Mesodermal cell (in vitro differentiated cells): ENCODE data around the gene PCDHGA2.
"Not testable (repeated sequence)": the region's sequence is repeated elsewhere in the genome, so short reads cannot be mapped to it uniquely, and the experiment has no call there.

Experiments used
- H3K27ac ChIP-seq: 2 replicates; pipeline ENCODE4 v1.7.0; 2013; ENCODE audit warnings: mild to moderate bottlenecking, low read depth, low read length, moderate library complexity; ENCODE audit not compliant: severe bottlenecking
- H3K36me3 ChIP-seq: 2 replicates; pipeline ENCODE4 v1.7.1; 2013; ENCODE audit warnings: mild to moderate bottlenecking, low read length, moderate library complexity; ENCODE audit not compliant: control insufficient read depth, insufficient read depth
- H3K4me1 ChIP-seq: one replicate; pipeline ENCODE4 v1.7.1; 2013; ENCODE audit warnings: mild to moderate bottlenecking, low read length; ENCODE audit not compliant: insufficient read depth, control insufficient read depth, poor library complexity, severe bottlenecking
- H3K4me3 ChIP-seq: 2 replicates; pipeline ENCODE4 v1.7.0; 2013; ENCODE audit warnings: low read length, control low read depth, mild to moderate bottlenecking; ENCODE audit not compliant: insufficient read depth, poor library complexity, severe bottlenecking; ENCODE audit errors: extremely low read depth
- H3K9me3 ChIP-seq: 2 replicates; pipeline ENCODE4 v1.7.1; 2013; ENCODE audit warnings: mild to moderate bottlenecking, low read length, moderate library complexity; ENCODE audit not compliant: control insufficient read depth
- WGBS, 2 experiments: methylation state at CpG; one replicate each; pipeline ENCODE4 v1.1.5; 2013; ENCODE audit warnings: missing lambda C conversion rate in 2 of 2; ENCODE audit not compliant: insufficient coverage in 2 of 2; 5-methylcytosine and 5-hydroxymethylcytosine counted together

The PCDHGA2 gene

DNA sequence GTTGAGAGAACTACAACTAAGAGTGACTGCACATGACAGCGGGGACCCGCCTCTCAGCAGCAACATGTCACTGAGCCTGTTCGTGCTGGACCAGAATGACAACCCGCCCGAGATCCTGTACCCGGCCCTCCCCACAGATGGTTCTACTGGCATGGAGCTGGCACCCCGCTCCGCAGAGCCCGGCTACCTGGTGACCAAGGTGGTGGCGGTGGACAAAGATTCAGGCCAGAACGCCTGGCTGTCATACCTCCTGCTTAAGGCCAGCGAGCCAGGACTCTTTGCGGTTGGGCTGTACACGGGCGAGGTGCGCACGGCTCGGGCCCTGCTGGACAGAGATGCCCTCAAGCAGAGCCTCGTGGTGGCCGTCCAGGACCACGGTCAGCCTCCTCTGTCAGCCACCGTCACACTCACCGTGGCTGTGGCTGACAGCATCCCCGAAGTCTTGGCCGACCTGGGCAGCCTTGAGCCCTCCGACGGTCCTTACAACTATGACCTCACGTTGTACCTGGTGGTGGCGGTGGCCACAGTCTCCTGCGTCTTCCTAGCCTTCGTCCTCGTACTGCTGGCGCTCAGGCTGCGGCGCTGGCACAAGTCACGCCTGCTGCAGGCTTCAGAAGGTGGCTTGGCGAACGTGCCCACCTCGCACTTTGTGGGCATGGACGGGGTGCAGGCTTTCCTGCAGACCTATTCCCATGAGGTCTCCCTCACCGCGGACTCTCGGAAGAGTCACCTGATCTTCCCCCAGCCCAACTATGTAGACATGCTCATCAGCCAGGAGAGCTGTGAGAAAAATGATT is 46.1 kb downstream of the PCDHGA2 start:
- Histone ChIP-seq H3K27ac (no peak overlapping the region), H3K36me3 (no peaks in the 10 kb centered on the region), H3K9me3 (peaks cover 31% of the 10 kb centered on the region), H3K4me1 (no peaks in the 10 kb centered on the region), H3K4me3 (no peak overlapping the region)
- 94 to 95% methylated on average over 39 to 43 of the region's 43 CpGs for WGBS, 2 experiments

DNA sequence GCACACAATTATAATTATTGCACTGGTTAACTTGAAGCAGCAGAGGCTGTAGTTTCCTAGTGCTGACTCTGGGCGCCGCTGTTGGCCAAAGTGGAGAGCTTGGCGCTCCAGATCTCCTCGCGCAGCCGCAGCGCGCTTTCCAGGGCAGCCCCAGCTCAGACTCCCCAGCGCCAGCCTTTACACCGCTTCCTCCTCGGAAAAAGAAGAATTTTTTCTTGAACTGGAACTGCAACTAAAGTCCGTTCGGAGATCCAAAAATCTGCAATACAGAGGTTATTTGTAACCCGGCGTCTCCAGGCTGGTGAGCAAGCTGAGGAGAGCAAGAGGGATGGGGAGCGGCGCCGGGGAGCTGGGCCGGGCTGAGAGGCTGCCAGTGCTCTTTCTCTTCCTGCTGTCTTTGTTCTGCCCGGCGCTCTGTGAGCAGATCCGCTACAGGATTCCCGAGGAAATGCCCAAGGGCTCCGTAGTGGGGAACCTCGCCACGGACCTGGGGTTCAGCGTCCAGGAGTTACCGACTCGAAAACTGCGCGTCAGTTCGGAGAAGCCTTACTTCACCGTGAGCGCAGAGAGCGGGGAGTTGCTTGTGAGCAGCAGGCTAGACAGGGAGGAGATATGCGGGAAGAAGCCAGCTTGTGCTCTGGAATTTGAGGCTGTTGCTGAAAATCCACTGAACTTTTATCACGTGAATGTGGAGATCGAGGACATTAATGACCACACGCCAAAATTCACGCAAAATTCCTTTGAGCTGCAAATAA is 49.2 kb downstream of the PCDHGA2 start, which contains the start of gene PCDHGB4:
TSS of gene PCDHGB4 (plus strand) at position 142 of the 755 bp plus-strand sequence. CDS start at position 329, 187 bp downstream.
- H3K4me1 ChIP-seq, H3K36me3 ChIP-seq, H3K27ac ChIP-seq: not testable (repeated sequence)
- H3K4me3 ChIP-seq = peak within 1 kb of the TSS; percentile 18
- 64 to 74% methylated on average over 12 to 15 of the region's 40 CpGs for WGBS, 2 experiments
- peaks cover 49% of the 10 kb centered on the region for H3K9me3 ChIP-seq

DNA sequence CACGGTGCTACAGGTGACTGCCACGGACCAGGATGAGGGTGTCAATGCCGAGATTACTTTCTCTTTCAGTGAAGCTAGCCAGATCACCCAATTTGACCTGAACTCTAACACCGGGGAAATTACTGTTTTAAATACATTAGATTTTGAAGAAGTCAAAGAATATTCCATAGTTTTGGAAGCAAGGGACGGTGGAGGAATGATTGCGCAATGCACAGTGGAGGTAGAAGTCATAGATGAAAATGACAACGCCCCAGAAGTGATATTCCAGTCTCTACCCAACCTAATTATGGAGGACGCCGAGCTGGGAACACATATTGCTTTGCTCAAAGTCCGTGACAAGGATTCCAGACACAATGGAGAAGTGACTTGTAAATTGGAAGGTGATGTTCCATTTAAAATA is 50.1 kb downstream of the PCDHGA2 start:
- Histone ChIP-seq H3K4me3 (no peak overlapping the region), H3K36me3 (peaks cover 14% of the 10 kb centered on the region), H3K27ac (no peak overlapping the region), H3K4me1 (no peaks in the 10 kb centered on the region), H3K9me3 (peaks cover 50% of the 10 kb centered on the region)
- 94 to 98% methylated on average over 4 to 6 of the region's 10 CpGs for WGBS, 2 experiments

DNA sequence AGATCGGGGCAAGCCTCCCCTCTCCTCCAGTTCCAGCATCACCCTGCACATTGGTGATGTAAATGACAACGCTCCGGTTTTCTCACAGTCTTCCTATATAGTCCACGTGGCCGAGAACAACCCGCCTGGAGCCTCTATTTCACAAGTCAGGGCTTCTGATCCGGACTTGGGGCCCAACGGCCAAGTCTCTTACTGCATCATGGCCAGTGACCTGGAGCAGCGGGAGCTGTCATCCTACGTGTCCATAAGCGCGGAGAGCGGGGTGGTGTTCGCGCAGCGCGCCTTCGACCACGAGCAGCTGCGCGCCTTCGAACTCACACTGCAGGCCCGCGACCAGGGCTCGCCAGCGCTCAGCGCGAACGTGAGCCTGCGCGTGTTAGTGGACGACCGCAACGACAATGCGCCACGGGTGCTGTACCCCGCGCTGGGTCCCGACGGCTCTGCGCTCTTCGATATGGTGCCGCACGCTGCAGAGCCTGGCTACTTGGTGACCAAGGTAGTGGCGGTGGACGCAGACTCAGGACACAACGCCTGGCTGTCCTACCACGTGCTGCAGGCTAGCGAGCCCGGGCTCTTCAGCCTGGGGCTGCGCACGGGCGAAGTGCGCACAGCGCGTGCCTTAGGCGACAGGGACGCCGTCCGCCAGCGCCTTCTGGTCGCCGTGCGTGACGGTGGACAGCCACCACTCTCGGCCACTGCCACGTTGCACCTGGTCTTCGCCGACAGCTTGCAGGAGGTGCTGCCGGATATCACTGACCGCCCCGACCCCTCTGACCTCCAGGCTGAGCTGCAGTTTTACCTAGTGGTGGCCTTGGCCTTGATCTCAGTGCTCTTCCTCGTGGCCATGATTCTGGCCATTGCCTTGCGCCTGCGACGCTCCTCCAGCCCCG is 50.8 kb downstream of the PCDHGA2 start:
- no peak overlapping the region for H3K27ac ChIP-seq
- H3K4me3 ChIP-seq = no peak overlapping the region
- no peaks in the 10 kb centered on the region for H3K4me1 ChIP-seq
- 95 to 97% methylated on average over 70 to 77 of the region's 77 CpGs for WGBS, 2 experiments
- peaks cover 56% of the 10 kb centered on the region for H3K9me3 ChIP-seq
- H3K36me3 ChIP-seq = peaks cover 15% of the 10 kb centered on the region

DNA sequence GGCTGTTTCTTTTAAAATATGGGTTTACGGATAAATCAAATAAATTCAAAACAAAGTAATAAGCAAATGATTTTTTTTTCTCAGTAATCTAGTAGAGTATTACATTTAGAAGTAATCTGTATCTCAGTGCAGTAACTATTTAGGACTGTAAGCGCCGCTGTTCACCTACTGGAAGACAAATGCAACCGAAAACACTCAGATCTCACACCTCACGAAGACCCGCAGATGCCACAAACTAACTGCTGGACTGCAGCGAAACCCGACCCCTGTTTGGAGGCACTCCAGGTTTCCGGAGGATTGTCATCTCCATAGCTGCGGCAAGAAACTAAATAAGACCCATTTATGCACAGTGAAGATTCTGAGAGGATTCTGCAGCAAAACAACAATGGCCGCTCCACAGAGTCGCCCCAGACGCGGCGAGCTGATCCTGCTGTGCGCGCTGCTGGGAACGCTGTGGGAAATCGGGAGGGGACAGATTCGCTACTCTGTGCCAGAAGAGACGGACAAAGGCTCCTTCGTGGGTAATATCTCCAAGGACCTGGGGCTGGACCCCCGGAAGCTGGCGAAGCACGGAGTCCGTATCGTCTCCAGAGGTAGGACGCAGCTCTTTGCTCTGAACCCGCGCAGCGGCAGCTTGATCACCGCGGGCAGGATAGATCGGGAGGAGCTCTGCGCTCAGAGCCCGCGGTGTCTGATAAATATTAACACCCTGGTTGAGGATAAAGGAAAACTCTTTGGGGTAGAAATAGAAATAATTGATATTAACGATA is 54.1 kb downstream of the PCDHGA2 start, which contains the start of gene PCDHGA8:
TSS of gene PCDHGA8 (plus strand) at position 205 of the 770 bp plus-strand sequence. CDS start at position 386, 181 bp downstream.
- Histone ChIP-seq H3K9me3 (peaks cover 63% of the 10 kb centered on the region), H3K4me3 (no peak within 1 kb of the TSS), H3K36me3 (peaks cover 15% of the 10 kb centered on the region), H3K27ac (no peak within 1 kb of the TSS), H3K4me1 (no peaks in the 10 kb centered on the region)
- WGBS, 2 experiments = 92 to 96% methylated on average over 31 to 37 of the region's 38 CpGs
